NT2/D1 (cell line): Measurements from ENCODE around the gene SMPDL3A.
"Not testable (repeated sequence)": the region's sequence is repeated elsewhere in the genome, so short reads cannot be mapped to it uniquely, and the experiment has no call there.

ENCODE experiments used
- DNase-seq: peaks from one replicate; pipeline ENCODE4 v3.0.0-alpha.2; 2011; ENCODE audit warnings: low read depth, low spot score
- H3K27me3 ChIP-seq: 2 replicates; pipeline ENCODE4 v1.6.0; 2011; ENCODE audit warnings: mild to moderate bottlenecking; ENCODE audit not compliant: insufficient read length, insufficient read depth
- H3K36me3 ChIP-seq: 2 replicates; pipeline ENCODE4 v1.6.1; 2011; ENCODE audit warnings: mild to moderate bottlenecking, low read length, mixed read lengths; ENCODE audit not compliant: insufficient read depth, insufficient read length
- H3K4me1 ChIP-seq: 2 replicates; pipeline ENCODE4 v1.5.1; 2011; ENCODE audit not compliant: insufficient read depth, insufficient read length
- H3K4me3 ChIP-seq: 2 replicates; pipeline ENCODE4 v1.5.1; 2011; ENCODE audit warnings: low read depth; ENCODE audit not compliant: insufficient read length
- H3K9ac ChIP-seq: 2 replicates; pipeline ENCODE4 v1.6.0; 2011; ENCODE audit warnings: low read depth; ENCODE audit not compliant: insufficient read length
- H3K9me3 ChIP-seq: 2 replicates; pipeline ENCODE4 v1.5.1; 2011; ENCODE audit warnings: mild to moderate bottlenecking, low read length; ENCODE audit not compliant: insufficient read depth
- SUZ12 ChIP-seq: IDR thresholded peaks from 2 replicates; pipeline ENCODE4 v1.6.1; 2011; ENCODE audit not compliant: insufficient read length, insufficient read depth; ENCODE audit errors: extremely low read depth
- YY1 ChIP-seq: IDR thresholded peaks from 2 replicates; pipeline ENCODE4 v1.6.1; 2011; ENCODE audit not compliant: insufficient read length, insufficient read depth
- ZNF274 ChIP-seq: IDR thresholded peaks from 2 replicates; pipeline ENCODE4 v1.6.1; 2011; ENCODE audit warnings: mild to moderate bottlenecking, low read depth, low read length

The SMPDL3A gene

GRCh38 chr6:122789182-122790027 lies at the start of gene SMPDL3A:
TSS of gene SMPDL3A (plus strand) at chr6:122789258. CDS start at chr6:122789347, 89 bp downstream.
- TF ChIP-seq SUZ12 (no peak), YY1 (no peak), ZNF274 (no peak)
- H3K4me3 ChIP-seq: peak within 1 kb of the TSS; percentile 77
- H3K9me3 ChIP-seq: no peaks in the 10 kb centered on the region
- no peaks in the 10 kb centered on the region for H3K4me1 ChIP-seq
- peak within 1 kb of the TSS; percentile 74 for H3K9ac ChIP-seq
- peaks cover 2% of the 10 kb centered on the region for H3K27me3 ChIP-seq
- H3K36me3 ChIP-seq: no peaks in the 10 kb centered on the region
- DNase-seq: peak; percentile 32

GRCh38 chr6:122740091-122740490 lies 49.0 kb upstream of the SMPDL3A start:
- H3K4me1 ChIP-seq: no peaks in the 10 kb centered on the region
- no peak for DNase-seq

GRCh38 chr6:122740936-122741335 lies 48.1 kb upstream of the SMPDL3A start:
- H3K27me3 ChIP-seq: no peaks in the 10 kb centered on the region
- no peak overlapping the region for H3K9ac ChIP-seq
- TF ChIP-seq ZNF274 (no peak), SUZ12 (no peak)
- DNase-seq: no peak
- no peak overlapping the region for H3K4me3 ChIP-seq
- H3K4me1 ChIP-seq: no peaks in the 10 kb centered on the region
- no peaks in the 10 kb centered on the region for H3K36me3 ChIP-seq
- no peaks in the 10 kb centered on the region for H3K9me3 ChIP-seq

More at GRCh38 chr6:122740091-122740490, 49.0 kb upstream of the SMPDL3A start:
- no peaks in the 10 kb centered on the region for H3K36me3 ChIP-seq
- TF ChIP-seq ZNF274: no peak
- TF ChIP-seq YY1: no peak
- no peak for TF ChIP-seq SUZ12
- no peak overlapping the region for H3K9ac ChIP-seq
- H3K9me3 ChIP-seq: no peaks in the 10 kb centered on the region
- H3K27me3 ChIP-seq: no peaks in the 10 kb centered on the region
- H3K4me3 ChIP-seq: no peak overlapping the region

- H3K36me3 ChIP-seq, DNase-seq, H3K9ac ChIP-seq, H3K9me3 ChIP-seq, H3K4me3 ChIP-seq, H3K4me1 ChIP-seq, H3K27me3 ChIP-seq: not testable (repeated sequence)
Observed at GRCh38 chr6:122744247-122744646, 44.8 kb upstream of the SMPDL3A start.

- not testable (repeated sequence) for H3K4me3 ChIP-seq, H3K9ac ChIP-seq
Observed at GRCh38 chr6:122744856-122745255, 44.2 kb upstream of the SMPDL3A start.

GRCh38 chr6:122746688-122747087 lies 42.4 kb upstream of the SMPDL3A start:
- Histone ChIP-seq H3K9ac (no peak overlapping the region), H3K9me3 (no peaks in the 10 kb centered on the region), H3K4me3 (no peak overlapping the region), H3K36me3 (no peaks in the 10 kb centered on the region), H3K27me3 (no peaks in the 10 kb centered on the region), H3K4me1 (no peaks in the 10 kb centered on the region)
- TF ChIP-seq SUZ12 (no peak), YY1 (no peak), ZNF274 (no peak)
- no peak for DNase-seq

More at GRCh38 chr6:122744856-122745255, 44.2 kb upstream of the SMPDL3A start:
- not testable (repeated sequence) for H3K36me3 ChIP-seq, H3K9me3 ChIP-seq, H3K4me1 ChIP-seq, H3K27me3 ChIP-seq, DNase-seq

GRCh38 chr6:122747573-122747972 lies 41.5 kb upstream of the SMPDL3A start:
- no peaks in the 10 kb centered on the region for H3K36me3 ChIP-seq
- TF ChIP-seq SUZ12 (no peak), YY1 (no peak), ZNF274 (no peak)
- H3K9me3 ChIP-seq: no peaks in the 10 kb centered on the region
- H3K27me3 ChIP-seq: no peaks in the 10 kb centered on the region
- H3K4me1 ChIP-seq: no peaks in the 10 kb centered on the region
- no peak overlapping the region for H3K9ac ChIP-seq
- DNase-seq: no peak
- H3K4me3 ChIP-seq: no peak overlapping the region

GRCh38 chr6:122748945-122749344 lies 40.1 kb upstream of the SMPDL3A start:
- H3K9ac ChIP-seq, H3K4me1 ChIP-seq, H3K27me3 ChIP-seq, DNase-seq, H3K36me3 ChIP-seq, H3K9me3 ChIP-seq, H3K4me3 ChIP-seq: not testable (repeated sequence)
